HepG2 (cell line): ENCODE data around the gene FSD2. TPM values are rescaled to one million over a fixed set of nuclear protein-coding genes. Genes with fewer than 3 reads are reported as not detected.

ENCODE experiments used
- ATF4 ChIP-seq, 2 experiments: fragments of 450-650 bp in 1 of 2; sonication (generic) in 1 of 2; formaldehyde crosslinking; IDR thresholded peaks; 2 replicates each; pipeline versions ENCODE4 v1.5.0 to v1.8.0; 2020 to 2022; ENCODE audit warnings: mild to moderate bottlenecking in 1 of 2, missing genetic modification reagents in 1 of 2
- CREB3 ChIP-seq: sonication (generic); formaldehyde crosslinking; IDR thresholded peaks from 2 replicates; pipeline ENCODE4 v1.5.0; 2020; ENCODE audit warnings: missing genetic modification reagents
- CTCF ChIP-seq: sonication (generic); formaldehyde crosslinking; IDR thresholded peaks from 2 replicates; pipeline ENCODE4 v1.5.0; 2020; ENCODE audit warnings: mild to moderate bottlenecking, missing genetic modification reagents, moderate library complexity
- ERF ChIP-seq: IDR thresholded peaks from 2 replicates; pipeline ENCODE4 v1.6.1; 2018; ENCODE audit warnings: missing biosample characterization, missing genetic modification reagents
- GPN1 ChIP-seq: sonication (generic); formaldehyde crosslinking; IDR thresholded peaks from 2 replicates; pipeline ENCODE4 v1.5.1; 2020; ENCODE audit warnings: missing genetic modification reagents, borderline replicate concordance
- MEIS1 ChIP-seq: sonication (generic); formaldehyde crosslinking; IDR thresholded peaks from 2 replicates; pipeline ENCODE4 v1.9.0; 2021; ENCODE audit warnings: mild to moderate bottlenecking, missing genetic modification reagents, moderate library complexity, borderline replicate concordance
- MIER3 ChIP-seq: IDR thresholded peaks from 2 replicates; pipeline ENCODE4 v1.6.1; 2016; ENCODE audit warnings: missing compliant biosample characterization, borderline replicate concordance
- MTF2 ChIP-seq: sonication (generic); formaldehyde crosslinking; IDR thresholded peaks from 2 replicates; pipeline ENCODE4 v1.5.0; 2020; ENCODE audit warnings: missing genetic modification reagents, borderline replicate concordance
- NFIB ChIP-seq: sonication (generic); formaldehyde crosslinking; IDR thresholded peaks from 2 replicates; pipeline ENCODE4 v1.9.0; 2021; ENCODE audit warnings: missing genetic modification reagents, mild to moderate bottlenecking, borderline replicate concordance
- SMYD3 ChIP-seq: sonication (generic); formaldehyde crosslinking; IDR thresholded peaks from 2 replicates; pipeline ENCODE4 v1.8.1; 2023; ENCODE audit warnings: mild to moderate bottlenecking, missing genetic modification reagents
- SP4 ChIP-seq: sonication (generic); formaldehyde crosslinking; IDR thresholded peaks from 2 replicates; pipeline ENCODE4 v1.8.1; 2023; ENCODE audit warnings: mild to moderate bottlenecking, missing genetic modification reagents
- TBX3 ChIP-seq: fragments of 450-650 bp; IDR thresholded peaks from 2 replicates; pipeline ENCODE4 v1.6.1; 2017; ENCODE audit warnings: antibody characterized with exemption, mild to moderate bottlenecking, inconsistent platforms, borderline replicate concordance
- TCF7L2 ChIP-seq: IDR thresholded peaks from 2 replicates; pipeline ENCODE4 v1.6.1; 2011; ENCODE audit warnings: mild to moderate bottlenecking, low read depth, low read length, moderate library complexity
- TFE3 ChIP-seq: IDR thresholded peaks from 2 replicates; pipeline ENCODE4 v1.6.1; 2016
- ZBTB42 ChIP-seq: sonication (generic); formaldehyde crosslinking; IDR thresholded peaks from 2 replicates; pipeline ENCODE4 v1.5.0; 2020; ENCODE audit warnings: mild to moderate bottlenecking, missing genetic modification reagents
- ZFP62 ChIP-seq: sonication (generic); formaldehyde crosslinking; IDR thresholded peaks from 2 replicates; pipeline ENCODE4 v1.4.0; 2020; ENCODE audit warnings: missing genetic modification reagents
- ZNF350 ChIP-seq: sonication (generic); formaldehyde crosslinking; IDR thresholded peaks from 2 replicates; pipeline ENCODE4 v1.4.0; 2020; ENCODE audit warnings: mild to moderate bottlenecking, low read depth, missing genetic modification reagents, borderline replicate concordance
- ZNF382 ChIP-seq: sonication (generic); formaldehyde crosslinking; IDR thresholded peaks from 2 replicates; pipeline ENCODE4 v1.5.0; 2020; ENCODE audit warnings: missing genetic modification reagents, mild to moderate bottlenecking, borderline replicate concordance
- ZNF441 ChIP-seq: sonication (generic); formaldehyde crosslinking; IDR thresholded peaks from 2 replicates; pipeline ENCODE4 v1.7.0; 2021; ENCODE audit warnings: missing genetic modification reagents, borderline replicate concordance
- ZNF598 ChIP-seq: sonication (generic); formaldehyde crosslinking; IDR thresholded peaks from 2 replicates; pipeline ENCODE4 v1.5.1; 2020; ENCODE audit warnings: mild to moderate bottlenecking, missing genetic modification reagents, borderline replicate concordance
- ZNF766 ChIP-seq: sonication (generic); formaldehyde crosslinking; IDR thresholded peaks from 2 replicates; pipeline ENCODE4 v1.5.0; 2020; ENCODE audit warnings: missing genetic modification reagents, borderline replicate concordance
- ZNF784 ChIP-seq: sonication (generic); formaldehyde crosslinking; IDR thresholded peaks from 2 replicates; pipeline ENCODE4 v1.5.1; 2020; ENCODE audit warnings: missing genetic modification reagents, mild to moderate bottlenecking, borderline replicate concordance
- ZNF878 ChIP-seq: sonication (generic); formaldehyde crosslinking; IDR thresholded peaks from 2 replicates; pipeline ENCODE4 v1.8.1; 2023; ENCODE audit warnings: mild to moderate bottlenecking, missing genetic modification reagents, moderate library complexity
- polyA plus RNA-seq, 8 experiments: library from polyadenylated mRNA; depleted of rRNA in 3 of 8; stranded (reverse) in 7 of 8; unstranded in 1 of 8; fragments of >200 nt; fragmentation: Illumina TruSeq in 4 of 8; extraction: Trizol in 4 of 8; gene quantifications; 2 replicates each; pipeline versions ENCODE4 v1.2.1 to v1.2.3, GENCODE V29; 2011 to 2016; ENCODE audit warnings: low read depth in 4 of 8, missing spikeins in 1 of 8, mixed read lengths in 1 of 8; ENCODE audit not compliant: insufficient read depth in 1 of 8
- total RNA-seq, 5 experiments: library from RNA; depleted of rRNA; stranded (reverse); fragments of >200 nt; fragmentation: Illumina TruSeq; extraction: Trizol; gene quantifications; 2 replicates each; pipeline ENCODE4 v1.2.3, GENCODE V29; 2016; ENCODE audit warnings: low read depth in 1 of 5

FSD2 gene
- total and polyA plus RNA-seq, 2 of the 13 experiments (the other 11 are each of a cell fraction or from before 2014, with no cell fraction given), result not detected

- TF ChIP-seq ATF4 (CRISPR knock-in tag; IDR thresholded peaks at IDR 0.05) (peak in 1 of 2 experiments; percentile 49; a peak in 1 of 4 replicates), ZNF382 (no peak), MTF2 (no peak), ZNF784 (CRISPR knock-in tag) (0 out of 2 replicates have a peak, but pooled peaks have one; percentile 34), SMYD3 (CRISPR knock-in tag) (no peak), ZNF766 (CRISPR knock-in tag) (peak; percentile 63; the same call in 1 of the 2 replicates), NFIB (CRISPR knock-in tag) (no peak), ZNF598 (CRISPR knock-in tag) (peak; percentile 79; the same call in 1 of the 2 replicates), GPN1 (CRISPR knock-in tag) (no peak), TCF7L2 (no peak), MIER3 (CRISPR knock-in tag) (no peak), ERF (CRISPR knock-in tag) (peak; percentile 35; the same call in 1 of the 2 replicates), TBX3 (no peak), ZNF441 (CRISPR knock-in tag) (peak; percentile 96), SP4 (CRISPR knock-in tag) (peak; percentile 87), CTCF (no peak), ZBTB42 (no peak), CREB3 (CRISPR knock-in tag) (no peak; the same call in 1 of the 2 replicates), ZFP62 (CRISPR knock-in tag) (no peak), ZNF350 (no peak), ZNF878 (CRISPR knock-in tag) (peak; percentile 52; the same call in 1 of the 2 replicates), MEIS1 (CRISPR knock-in tag) (peak; percentile 89; the same call in 1 of the 2 replicates), TFE3 (CRISPR knock-in tag) (peak; percentile 64)
Measured at GRCh38 chr15:82749951-82750830, 55.7 kb downstream of the FSD2 start (continued).
